RPMI8226 (cell line): Measurements from ENCODE around the gene TRIM2.

Experiments used
- DNase-seq: peaks from one replicate; pipeline ENCODE4 v3.0.0-alpha.2; 2015

Gene TRIM2

GRCh38 chr4:153290134-153290533 lies 85.9 kb downstream of the TRIM2 start:
- no peak for DNase-seq

- DNase-seq: no peak
Observed at GRCh38 chr4:153291562-153291961, 87.3 kb downstream of the TRIM2 start.

GRCh38 chr4:153292897-153293741 lies 88.9 kb downstream of the TRIM2 start:
- no peak for DNase-seq

GRCh38 chr4:153293742-153294057 lies 89.5 kb downstream of the TRIM2 start:
- DNase-seq: no peak

- no peak for DNase-seq
Observed at GRCh38 chr4:153294631-153295030, 90.4 kb downstream of the TRIM2 start.

GRCh38 chr4:153295131-153295755 lies 91.0 kb downstream of the TRIM2 start:
- no peak for DNase-seq

- DNase-seq: no peak
Observed at GRCh38 chr4:153296040-153296823, 92.0 kb downstream of the TRIM2 start.

- DNase-seq: no peak
Observed at GRCh38 chr4:153297116-153297515, 92.9 kb downstream of the TRIM2 start.

- DNase-seq: no peak
Observed at GRCh38 chr4:153310793-153311192, 106.5 kb downstream of the TRIM2 start.

- DNase-seq: no peak
Observed at GRCh38 chr4:153314915-153315314, 110.7 kb downstream of the TRIM2 start.

GRCh38 chr4:153318696-153319320 lies 114.6 kb downstream of the TRIM2 start:
- peak; percentile 22 for DNase-seq

- DNase-seq: no peak
Observed at GRCh38 chr4:153322791-153323190, 118.5 kb downstream of the TRIM2 start.

GRCh38 chr4:153324046-153324445 lies 119.8 kb downstream of the TRIM2 start:
- no peak for DNase-seq

- DNase-seq: no peak
Observed at GRCh38 chr4:153325558-153325957, 121.3 kb downstream of the TRIM2 start.

- no peak for DNase-seq
Observed at GRCh38 chr4:153326513-153326912, 122.3 kb downstream of the TRIM2 start.

- no peak for DNase-seq
Observed at GRCh38 chr4:153327247-153327646, 123.0 kb downstream of the TRIM2 start.

- no peak for DNase-seq
Observed at GRCh38 chr4:153332936-153333335, 128.7 kb downstream of the TRIM2 start.

- no peak for DNase-seq
Observed at GRCh38 chr4:153333874-153334273, 129.6 kb downstream of the TRIM2 start.

GRCh38 chr4:153335665-153336064 lies 131.4 kb downstream of the TRIM2 start:
- DNase-seq: no peak

GRCh38 chr4:153337686-153338085 lies 133.4 kb downstream of the TRIM2 start:
- no peak for DNase-seq

GRCh38 chr4:153341575-153342090 lies 137.4 kb downstream of the TRIM2 start:
- DNase-seq: peak; percentile 17

- DNase-seq: peak; percentile 4
Observed at GRCh38 chr4:153342751-153343552, 138.7 kb downstream of the TRIM2 start.
